22Rv1 (cell line): Measurements from ENCODE around the gene CLCN2.

Source experiments
- CTCF ChIP-seq: fragments of 450-650 bp; IDR thresholded peaks from 2 replicates; pipeline ENCODE4 v1.5.1; 2017; ENCODE audit warnings: mild to moderate bottlenecking
- ZFX ChIP-seq: fragments of 450-650 bp; IDR thresholded peaks from 2 replicates; pipeline ENCODE4 v1.6.1; 2017; ENCODE audit warnings: antibody characterized with exemption, borderline replicate concordance

GRCh38 chr3:184353546-184353941 lies 7.9 kb downstream of the CLCN2 start:
- no peak for TF ChIP-seq CTCF
- no peak for TF ChIP-seq ZFX
